ENCODE measurements around the gene PRKAR2A. TPM values are rescaled to one million over a fixed set of nuclear protein-coding genes. Genes with fewer than 3 reads are reported as not detected.

Gene PRKAR2A
- polyA plus RNA-seq, 3 donors: 43.9 to 53.6 (median 50.5) TPM

DNA sequence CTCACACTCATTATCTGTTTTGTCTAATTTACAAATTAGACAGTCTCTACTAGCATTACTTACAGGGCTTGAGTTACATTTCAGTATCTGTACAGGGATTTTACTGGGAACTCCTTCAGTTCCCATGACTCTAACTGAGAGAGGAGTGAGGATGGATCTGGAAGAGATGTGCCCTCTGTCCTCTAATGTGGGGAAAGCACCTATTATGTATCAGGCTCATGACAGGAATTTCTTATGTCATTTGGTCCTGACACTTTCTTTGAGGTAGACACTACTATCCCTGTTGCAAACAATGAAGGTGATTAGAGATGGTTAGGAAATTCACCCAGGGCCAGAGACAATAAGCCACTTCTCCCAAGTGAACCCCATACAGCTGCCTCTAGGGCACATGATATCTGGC, 151.1 kb downstream of the PRKAR2A start:
- DNase-seq (ENCODE audit: low read depth in 3 of 3, low spot score in 2 of 3): no peak

Other genes with a start within 250 kb of the PRKAR2A start
- 100 to 1,000 TPM; 294 to 321 (median 294) TPM for gene UQCRC1, start 238.2 kb downstream of the PRKAR2A start, polyA plus RNA-seq (ENCODE audit: insufficient read length in 3 of 3)
- not detected for gene TMEM89, start 226.1 kb downstream of the PRKAR2A start, polyA plus RNA-seq (ENCODE audit: insufficient read length in 3 of 3)
- gene SLC26A6, start 212.4 kb downstream of the PRKAR2A start, polyA plus RNA-seq (ENCODE audit: insufficient read length in 3 of 3): 10 to 100 TPM; 16.5 to 26.2 (median 18.4) TPM
- gene CELSR3, start 185.0 kb downstream of the PRKAR2A start, polyA plus RNA-seq (ENCODE audit: insufficient read length in 3 of 3): under 1 TPM; 0.74 to 0.81 (median 0.76) TPM
- gene NCKIPSD, start 162.0 kb downstream of the PRKAR2A start, polyA plus RNA-seq (ENCODE audit: insufficient read length in 3 of 3): 10 to 100 TPM; 13.6 to 18.8 (median 18.2) TPM
- gene IP6K2, start 130.7 kb downstream of the PRKAR2A start, polyA plus RNA-seq (ENCODE audit: insufficient read length in 3 of 3): 100 to 1,000 TPM; 195 to 214 (median 213) TPM
- 10 to 100 TPM; 21.5 to 26.1 (median 22.9) TPM for gene SLC25A20, start 51.0 kb upstream of the PRKAR2A start, polyA plus RNA-seq (ENCODE audit: insufficient read length in 3 of 3)
- gene ARIH2, start 71.0 kb upstream of the PRKAR2A start, polyA plus RNA-seq (ENCODE audit: insufficient read length in 3 of 3): 10 to 100 TPM; 67.7 to 76.3 (median 70.4) TPM
- 10 to 100 TPM; 39.1 to 42.3 (median 41.2) TPM for gene P4HTM, start 142.4 kb upstream of the PRKAR2A start, polyA plus RNA-seq (ENCODE audit: insufficient read length in 3 of 3)
- 100 to 1,000 TPM; 153 to 177 (median 168) TPM for gene WDR6, start 159.5 kb upstream of the PRKAR2A start, polyA plus RNA-seq (ENCODE audit: insufficient read length in 3 of 3)
- 10 to 100 TPM; 76.4 to 85.5 (median 80.5) TPM for gene DALRD3, start 170.7 kb upstream of the PRKAR2A start, polyA plus RNA-seq (ENCODE audit: insufficient read length in 3 of 3)
- 10 to 100 TPM; 52.9 to 75.4 (median 62.6) TPM for gene NDUFAF3, start 174.2 kb upstream of the PRKAR2A start, polyA plus RNA-seq (ENCODE audit: insufficient read length in 3 of 3)
- gene IMPDH2, start 181.5 kb upstream of the PRKAR2A start, polyA plus RNA-seq (ENCODE audit: insufficient read length in 3 of 3): 100 to 1,000 TPM; 217 to 226 (median 221) TPM
- 10 to 100 TPM; 84.1 to 89.5 (median 86.9) TPM for gene QRICH1, start 246.2 kb upstream of the PRKAR2A start, polyA plus RNA-seq (ENCODE audit: insufficient read length in 3 of 3)